GM11168 (cell line): ENCODE measurements around the gene NODAL.

Experiments
- in situ Hi-C: fragments of 300-500 bp; cut with MboI; formaldehyde crosslinking; loops from one replicate; pipeline ENCODE4 v1.12.0; 2022; ENCODE audit warnings: low sequenced_read_pairs; ENCODE audit not compliant: unreplicated experiment

NODAL gene

GRCh38 chr10:70465278-70465677 is 23.8 kb upstream of the NODAL start:
- in situ Hi-C loops: no loop called here

GRCh38 chr10:70462349-70462984 is 21.0 kb upstream of the NODAL start:
- in situ Hi-C loops: loop anchor here (5.0 kb wide), 2 partner anchors 85 to 300 kb away; no protein-coding TSS in a partner anchor

GRCh38 chr10:70461397-70462348 is 20.2 kb upstream of the NODAL start:
- in situ Hi-C loops: loop anchor here (5.0 kb wide), 2 partner anchors 86 to 301 kb away; no protein-coding TSS in a partner anchor

GRCh38 chr10:70459774-70460490 is 18.5 kb upstream of the NODAL start:
- in situ Hi-C loops: loop anchor here (5.0 kb wide), 2 partner anchors 87 to 302 kb away; no protein-coding TSS in a partner anchor

- in situ Hi-C loops: no loop called here
Measured at GRCh38 chr10:70459061-70459773, 17.7 kb upstream of the NODAL start.

- in situ Hi-C loops: no loop called here
Measured at GRCh38 chr10:70458329-70459060, 17.0 kb upstream of the NODAL start.

- in situ Hi-C loops: no loop called here
Measured at GRCh38 chr10:70457759-70458305, 16.4 kb upstream of the NODAL start.

- in situ Hi-C loops: no loop called here
Measured at GRCh38 chr10:70456164-70456563, 14.7 kb upstream of the NODAL start.

- in situ Hi-C loops: no loop called here
Measured at GRCh38 chr10:70455213-70455630, 13.7 kb upstream of the NODAL start.

- in situ Hi-C loops: no loop called here
Measured at GRCh38 chr10:70448236-70448635, 6.8 kb upstream of the NODAL start.

- in situ Hi-C loops: no loop called here
Measured at GRCh38 chr10:70445718-70446657, 4.5 kb upstream of the NODAL start.

GRCh38 chr10:70444744-70445143 is 3.3 kb upstream of the NODAL start:
- in situ Hi-C loops: no loop called here

- in situ Hi-C loops: no loop called here
Measured at GRCh38 chr10:70442332-70442988, 979 bp upstream of the NODAL start.

GRCh38 chr10:70441895-70442309 is 421 bp upstream of the NODAL start:
- in situ Hi-C loops: no loop called here

GRCh38 chr10:70440296-70441160 is 953 bp downstream of the NODAL start:
- in situ Hi-C loops: no loop called here

- in situ Hi-C loops: no loop called here
Measured at GRCh38 chr10:70437721-70438120, 3.8 kb downstream of the NODAL start.
